GM21526 (cell line): Measurements from ENCODE around the gene ATP6V1G3.
"Not testable (repeated sequence)": the region's sequence is repeated elsewhere in the genome, so short reads cannot be mapped to it uniquely, and the experiment has no call there.

ENCODE experiments used
- ATAC-seq: cut with Tn5 transposase; IDR thresholded peaks from one replicate; pipeline ENCODE4 v1.9.1; 2021; ENCODE audit warnings: moderate library complexity; ENCODE audit not compliant: unreplicated experiment, low FRiP score

ATP6V1G3 gene

GRCh38 chr1:198498103-198498385 is 42.4 kb downstream of the ATP6V1G3 start:
- ATAC-seq: no peak

- peak; percentile 57 for ATAC-seq
Measured at GRCh38 chr1:198497326-198498102, 43.0 kb downstream of the ATP6V1G3 start.

GRCh38 chr1:198496216-198497143 is 44.0 kb downstream of the ATP6V1G3 start:
- ATAC-seq: no peak

GRCh38 chr1:198495631-198496030 is 44.8 kb downstream of the ATP6V1G3 start:
- no peak for ATAC-seq

- no peak for ATAC-seq
Measured at GRCh38 chr1:198494658-198495103, 45.8 kb downstream of the ATP6V1G3 start.

- no peak for ATAC-seq
Measured at GRCh38 chr1:198494139-198494538, 46.3 kb downstream of the ATP6V1G3 start.

- no peak for ATAC-seq
Measured at GRCh38 chr1:198493329-198493728, 47.2 kb downstream of the ATP6V1G3 start.

GRCh38 chr1:198492872-198493271 is 47.6 kb downstream of the ATP6V1G3 start:
- no peak for ATAC-seq

GRCh38 chr1:198491596-198491995 is 48.9 kb downstream of the ATP6V1G3 start:
- no peak for ATAC-seq

GRCh38 chr1:198491028-198491427 is 49.5 kb downstream of the ATP6V1G3 start:
- ATAC-seq: no peak

GRCh38 chr1:198490224-198490623 is 50.3 kb downstream of the ATP6V1G3 start:
- no peak for ATAC-seq

GRCh38 chr1:198486903-198487302 is 53.6 kb downstream of the ATP6V1G3 start:
- ATAC-seq: no peak

- no peak for ATAC-seq
Measured at GRCh38 chr1:198483645-198484044, 56.8 kb downstream of the ATP6V1G3 start.

- ATAC-seq: no peak
Measured at GRCh38 chr1:198483006-198483405, 57.5 kb downstream of the ATP6V1G3 start.

- ATAC-seq: no peak
Measured at GRCh38 chr1:198481661-198482060, 58.8 kb downstream of the ATP6V1G3 start.

- ATAC-seq: no peak
Measured at GRCh38 chr1:198480876-198481275, 59.6 kb downstream of the ATP6V1G3 start.

- not testable (repeated sequence) for ATAC-seq
Measured at GRCh38 chr1:198477354-198477753, 63.1 kb downstream of the ATP6V1G3 start.
